GM19023 (cell line): Measurements from ENCODE around the gene RNF32.
A peak's percentile ranks its signal among the peaks of the same experiment; 100 is the strongest.

Experiments used
- ATAC-seq: cut with Tn5 transposase; IDR thresholded peaks from one replicate; pipeline ENCODE4 v1.9.1; 2021; ENCODE audit warnings: mild to moderate bottlenecking, moderate library complexity; ENCODE audit not compliant: unreplicated experiment

RNF32 gene

GRCh38 chr7:156640257-156640948 is at the start of gene RNF32:
RNF32 (plus strand) TSS chr7:156640774; CDS start chr7:156643878, 3,104 bp downstream.
- peak; percentile 83 for ATAC-seq

DNA sequence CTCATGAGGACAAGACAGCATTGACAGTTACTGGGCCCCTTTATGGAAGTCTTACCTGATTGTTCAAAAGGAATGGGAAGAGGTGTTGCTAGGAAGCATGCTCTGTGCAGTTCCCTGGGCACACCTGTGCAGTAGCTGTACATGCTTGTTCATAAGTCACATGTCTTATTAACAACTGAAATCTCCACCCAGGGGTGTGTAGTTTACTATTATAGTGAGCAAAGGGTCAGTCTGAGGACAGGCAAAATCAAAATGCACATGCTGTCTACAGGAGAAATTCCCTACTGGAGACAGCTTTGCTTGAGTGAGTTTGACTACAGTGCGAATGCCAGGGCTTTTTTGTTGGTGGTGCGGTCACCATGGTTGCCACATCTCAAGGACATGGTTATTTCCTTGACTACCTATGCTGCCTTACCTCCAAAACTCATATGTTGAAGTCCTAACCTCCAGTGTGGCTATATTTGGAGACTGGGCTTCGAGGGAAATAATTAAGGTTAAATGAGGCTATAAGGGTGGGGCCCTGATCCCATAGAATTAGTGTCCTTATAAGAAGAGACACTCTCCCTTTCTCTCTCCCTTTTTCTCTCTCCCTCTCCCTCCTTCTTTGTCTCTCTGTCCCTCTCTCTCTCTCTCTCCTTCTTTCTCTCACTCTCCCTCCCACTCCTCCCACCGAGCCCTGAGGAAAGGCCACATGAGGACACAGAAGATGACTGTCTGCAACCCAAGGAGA is 48.3 kb upstream of the RNF32 start:
- ATAC-seq: no peak

GRCh38 chr7:156594283-156595080 is 46.1 kb upstream of the RNF32 start:
- ATAC-seq: no peak

DNA sequence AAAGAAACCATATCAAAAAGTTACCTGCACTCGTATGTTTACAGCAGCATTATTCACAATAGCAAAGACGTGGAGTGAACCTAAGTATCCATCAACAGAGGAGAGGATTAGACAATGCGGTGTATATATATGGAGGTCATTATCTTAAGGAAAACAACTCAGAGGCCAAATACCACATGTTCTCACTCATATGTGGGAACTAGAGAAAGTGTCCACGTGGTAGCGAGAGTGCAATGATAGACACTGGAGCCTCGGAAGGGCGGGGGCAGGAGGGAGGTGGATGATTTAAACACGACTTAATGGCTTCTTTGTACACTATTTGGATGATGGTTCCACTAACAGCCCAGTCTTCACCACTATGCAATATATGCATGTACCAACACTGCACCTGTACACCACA is 40.1 kb upstream of the RNF32 start:
- ATAC-seq: no peak

DNA sequence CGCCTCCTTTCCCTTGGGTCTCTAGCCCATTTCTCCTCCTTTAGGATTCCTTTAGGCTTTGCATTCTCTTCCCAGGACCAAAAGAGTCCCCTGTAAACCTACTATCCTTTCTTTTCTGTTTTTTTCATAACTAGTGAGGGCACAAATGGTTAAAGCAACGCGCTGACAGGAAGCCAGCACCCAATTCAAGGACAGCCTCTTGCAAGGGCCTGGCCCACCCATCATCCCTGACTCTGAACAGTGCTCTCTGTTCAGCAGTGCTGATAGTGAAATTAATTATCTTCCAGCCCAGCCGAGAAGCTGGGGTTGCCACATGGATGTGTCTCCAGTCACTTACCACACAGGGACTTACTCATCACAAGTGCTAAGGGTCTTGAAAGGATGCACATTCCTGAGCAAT is 38.3 kb upstream of the RNF32 start:
- no peak for ATAC-seq

DNA sequence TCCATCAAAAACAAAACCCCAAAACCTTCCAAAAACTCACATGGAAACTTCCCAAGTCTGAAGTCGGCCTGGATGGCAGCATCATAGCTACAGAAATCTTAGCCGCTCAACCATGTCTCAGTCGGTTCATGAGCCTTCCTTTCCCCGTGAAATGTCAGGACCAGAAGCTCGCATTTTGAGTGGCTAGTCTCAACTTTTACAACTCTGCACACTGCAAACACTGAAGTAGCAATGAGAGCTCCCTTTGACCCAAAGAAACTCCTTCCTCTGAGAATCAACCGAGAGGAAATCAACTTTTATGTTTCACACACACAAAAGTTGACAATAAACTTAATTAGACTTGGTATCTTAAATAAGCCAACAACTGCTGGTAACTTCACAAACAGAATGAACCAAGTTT is 37.6 kb upstream of the RNF32 start:
- ATAC-seq: no peak

DNA sequence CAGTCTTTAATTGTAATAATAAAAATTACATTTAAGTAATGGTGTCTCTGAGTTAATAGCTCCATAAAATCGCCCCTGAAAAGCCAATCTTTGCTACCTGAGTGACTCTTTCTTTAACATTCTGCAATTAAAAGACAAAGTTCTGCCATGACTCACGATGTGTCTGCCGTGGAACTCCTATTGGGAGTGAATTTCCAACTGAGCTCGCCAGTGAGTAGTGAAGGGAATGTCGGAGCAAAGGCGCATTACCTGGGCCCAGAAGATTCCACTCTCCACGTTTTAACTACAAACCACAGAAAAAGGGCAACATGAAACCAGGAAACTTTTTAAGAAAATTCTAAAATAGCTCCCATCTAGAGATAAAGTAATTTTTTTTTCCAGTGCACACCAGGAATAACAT is 36.9 kb upstream of the RNF32 start:
- no peak for ATAC-seq

- no peak for ATAC-seq
Observed at GRCh38 chr7:156604311-156604710, 36.3 kb upstream of the RNF32 start.

DNA sequence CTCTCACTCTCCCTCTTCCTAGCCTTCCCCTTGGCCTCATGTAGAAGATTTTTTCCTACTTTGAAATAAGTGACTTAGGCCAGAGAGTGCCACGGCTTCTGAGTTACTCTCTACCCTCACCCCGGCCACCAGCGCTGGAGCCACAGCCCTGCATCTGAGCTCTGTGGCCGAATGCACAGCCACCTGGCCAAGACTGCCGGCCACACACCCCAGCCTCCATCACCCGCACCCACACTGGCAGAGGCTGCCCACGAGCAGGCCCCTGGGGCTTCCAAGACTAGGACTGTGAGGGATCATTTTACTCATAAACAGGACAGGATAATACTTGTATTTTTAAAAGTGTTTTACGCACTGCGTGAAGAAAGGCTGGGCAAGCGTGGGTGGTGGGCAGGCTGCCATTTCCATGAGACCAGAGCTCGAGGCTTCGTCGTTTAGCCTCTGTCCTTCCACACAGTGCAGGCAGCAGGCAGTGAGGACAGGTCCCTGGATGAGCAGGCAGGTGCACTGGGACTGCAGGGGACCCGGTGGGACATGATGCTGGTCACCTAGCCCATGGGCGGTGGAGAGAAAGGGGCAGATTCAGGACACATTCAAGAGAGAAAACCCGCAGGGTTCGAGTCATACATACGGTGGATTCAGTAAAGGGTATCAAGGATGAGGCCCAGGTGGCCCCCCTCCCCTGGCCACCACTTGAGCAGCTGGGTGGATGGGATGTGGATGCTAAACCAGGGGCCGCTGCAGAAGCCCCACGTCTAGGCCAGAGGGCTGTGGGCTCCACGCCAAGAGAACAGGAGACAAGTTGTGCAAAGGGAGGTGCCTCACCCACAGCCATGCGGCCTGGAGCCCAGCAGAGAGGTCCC is 35.5 kb upstream of the RNF32 start:
- ATAC-seq: no peak

DNA sequence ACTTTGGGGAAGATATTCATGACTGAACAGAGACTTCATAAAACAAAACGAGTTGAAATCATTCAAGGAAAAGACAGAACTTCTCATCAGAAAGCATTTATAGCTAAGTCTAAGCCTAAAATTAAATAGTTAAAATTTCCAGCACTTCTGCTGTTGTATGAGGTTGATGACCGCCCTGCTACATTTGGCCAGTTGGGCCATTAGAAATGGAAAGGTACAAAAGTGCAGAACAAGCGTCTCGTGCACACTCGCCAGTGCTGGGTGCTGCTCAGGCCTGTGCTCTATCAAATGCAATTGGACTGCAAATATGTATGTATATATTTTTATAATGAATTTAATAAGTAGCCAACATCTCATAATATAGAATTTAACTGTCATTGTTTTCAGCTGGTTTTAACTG is 34.4 kb upstream of the RNF32 start:
- no peak for ATAC-seq

DNA sequence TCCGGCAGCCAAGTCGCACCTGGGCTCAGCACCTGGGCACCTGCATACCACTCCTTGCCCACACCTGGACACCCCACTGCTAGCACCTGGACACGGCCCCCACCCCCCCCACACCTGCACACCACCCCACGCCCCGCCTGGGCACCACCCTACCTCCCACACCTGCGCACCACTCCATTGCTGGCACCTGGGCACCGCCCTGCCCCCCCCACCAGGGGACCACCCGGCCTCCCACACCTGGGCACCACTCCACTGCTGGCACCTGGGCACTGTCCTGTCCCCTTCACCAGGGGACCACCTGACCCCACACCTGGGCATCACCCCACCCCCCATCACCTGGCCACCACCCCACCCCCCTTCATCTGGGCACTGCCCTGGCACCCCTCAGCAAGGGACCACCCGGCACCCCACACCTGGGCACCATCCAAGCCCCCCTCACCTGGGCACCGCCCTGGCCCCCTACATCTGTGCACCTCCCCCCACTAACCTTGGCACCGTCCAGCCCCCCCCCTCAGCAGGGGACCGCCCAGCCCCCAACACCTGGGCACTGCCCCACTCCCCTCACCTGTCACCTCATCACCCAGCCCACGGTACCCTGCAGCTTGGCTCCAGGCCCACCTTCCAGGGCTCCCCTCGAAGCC is 33.8 kb upstream of the RNF32 start:
- ATAC-seq: no peak

- ATAC-seq: no peak
Observed at GRCh38 chr7:156607332-156608172, 33.0 kb upstream of the RNF32 start.

DNA sequence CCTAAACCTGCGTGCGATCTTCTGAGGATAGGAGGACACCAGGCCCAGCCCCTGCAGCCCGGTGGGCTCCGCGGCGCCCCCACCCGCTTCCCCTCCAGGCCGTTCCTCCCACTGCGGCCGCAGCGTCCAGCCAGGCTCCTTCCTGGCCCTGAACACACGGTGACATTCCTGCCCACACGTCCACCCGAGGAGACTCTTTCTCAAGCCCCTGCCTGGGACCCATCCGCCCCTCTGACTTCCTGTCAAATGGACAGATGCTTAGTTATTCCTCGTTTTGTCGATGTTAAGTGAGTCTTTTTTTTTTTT is 32.4 kb upstream of the RNF32 start:
- ATAC-seq: no peak

DNA sequence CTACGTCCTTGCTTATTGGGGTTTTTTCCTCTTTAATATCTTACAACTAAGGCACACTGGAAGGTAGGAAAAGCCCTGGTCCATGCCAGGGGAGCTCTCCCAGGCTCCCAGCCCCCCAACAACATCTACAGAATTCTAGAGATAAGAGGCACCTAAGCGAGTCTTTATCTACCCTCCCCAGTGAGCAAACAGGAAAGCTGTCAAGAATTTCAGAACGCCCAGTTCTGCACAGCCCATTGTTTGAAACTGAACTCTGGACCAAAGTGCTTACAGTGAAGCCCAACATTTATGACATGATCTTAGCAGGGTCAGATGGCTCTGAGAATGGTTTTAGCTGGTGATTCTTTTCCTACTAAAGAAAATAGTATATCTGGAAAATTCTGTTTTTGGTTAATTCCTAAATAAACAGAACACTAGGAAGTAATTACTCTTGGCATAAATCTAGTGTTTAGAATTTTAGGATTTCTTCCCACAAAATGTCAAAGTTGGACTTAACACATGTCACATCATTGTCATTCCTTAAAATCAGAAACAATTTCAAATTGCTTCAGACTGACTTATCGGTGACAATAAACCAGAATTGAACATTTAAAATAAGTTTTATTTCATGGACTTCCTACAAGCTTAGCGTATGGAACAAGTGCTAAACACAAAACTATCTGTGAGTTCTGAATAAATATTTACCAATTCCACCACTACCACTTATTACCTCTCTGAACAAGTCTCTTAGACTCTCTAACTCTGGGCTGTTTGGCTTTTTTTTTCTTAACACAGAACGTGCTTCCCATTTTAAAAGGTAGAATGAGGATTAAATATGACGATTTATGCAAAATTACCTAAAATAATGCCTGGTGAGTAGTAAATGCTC is 31.3 kb upstream of the RNF32 start:
- ATAC-seq: no peak

GRCh38 chr7:156610130-156610529 is 30.4 kb upstream of the RNF32 start:
- no peak for ATAC-seq

DNA sequence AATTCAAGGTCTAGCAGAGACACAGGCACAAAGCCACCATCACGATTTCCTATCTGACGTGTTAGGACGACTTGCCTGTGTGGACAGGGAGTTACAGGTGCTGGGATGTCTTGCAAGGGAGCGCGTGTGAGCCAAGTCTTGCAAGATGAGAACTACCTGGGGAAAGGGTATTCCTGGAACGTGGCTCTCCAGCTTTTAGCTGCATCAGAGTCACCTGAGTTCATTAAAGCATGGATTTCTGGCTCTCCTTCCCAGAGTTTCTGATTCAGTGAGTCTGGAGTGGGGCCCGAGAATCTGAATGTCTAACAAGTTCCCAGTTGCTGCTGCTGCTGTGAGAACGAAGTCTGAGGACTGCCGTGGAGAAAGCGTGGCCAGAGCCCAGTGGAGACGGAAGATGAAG is 30.0 kb upstream of the RNF32 start:
- no peak for ATAC-seq

DNA sequence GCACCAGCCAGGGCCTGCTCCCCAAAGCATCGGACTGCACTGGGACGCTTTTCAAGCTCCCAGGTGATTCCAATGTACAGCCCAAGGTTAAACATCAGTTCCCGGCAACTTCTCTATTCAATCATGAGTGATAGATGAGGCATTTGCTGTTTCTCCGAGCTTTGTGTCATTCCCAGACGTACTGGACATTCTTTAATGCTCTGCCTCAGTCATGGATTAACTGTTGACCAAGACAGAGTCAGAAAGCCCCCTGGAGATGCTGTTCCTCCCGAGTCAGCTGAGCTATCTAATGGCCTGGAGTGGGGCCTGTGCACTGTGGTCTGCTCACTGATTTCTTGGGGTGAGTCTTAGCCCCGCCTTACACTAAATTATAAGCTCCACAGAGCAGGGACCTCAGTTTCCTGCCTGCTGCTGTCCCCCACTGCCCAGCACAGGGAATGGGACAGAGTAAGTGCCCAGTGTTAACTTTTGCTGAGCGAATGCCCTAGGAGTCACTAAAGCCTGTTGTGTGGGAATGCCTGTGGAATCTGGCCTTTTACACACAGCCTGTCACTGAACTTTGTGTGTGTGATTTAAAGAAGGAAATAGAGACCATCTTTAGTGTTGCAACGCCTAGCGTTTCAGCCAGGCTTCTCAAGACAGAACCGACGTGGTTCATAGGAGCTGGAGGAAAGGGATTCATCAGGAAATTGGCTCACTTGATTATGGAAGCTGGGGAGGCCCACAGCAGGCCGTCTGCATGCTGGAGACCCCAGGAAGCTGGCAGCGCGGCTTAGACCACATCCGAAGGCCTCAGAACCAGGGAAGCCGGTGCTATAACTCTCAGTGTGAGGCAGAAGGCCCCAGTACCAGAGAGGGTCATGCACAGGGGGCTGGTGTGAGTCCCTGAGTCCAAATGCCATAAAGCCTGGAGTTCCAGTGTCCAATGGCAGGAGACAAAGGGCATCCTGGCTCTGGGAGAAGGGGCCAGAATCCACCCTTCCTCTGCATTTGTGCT is 29.3 kb upstream of the RNF32 start:
- ATAC-seq: no peak

DNA sequence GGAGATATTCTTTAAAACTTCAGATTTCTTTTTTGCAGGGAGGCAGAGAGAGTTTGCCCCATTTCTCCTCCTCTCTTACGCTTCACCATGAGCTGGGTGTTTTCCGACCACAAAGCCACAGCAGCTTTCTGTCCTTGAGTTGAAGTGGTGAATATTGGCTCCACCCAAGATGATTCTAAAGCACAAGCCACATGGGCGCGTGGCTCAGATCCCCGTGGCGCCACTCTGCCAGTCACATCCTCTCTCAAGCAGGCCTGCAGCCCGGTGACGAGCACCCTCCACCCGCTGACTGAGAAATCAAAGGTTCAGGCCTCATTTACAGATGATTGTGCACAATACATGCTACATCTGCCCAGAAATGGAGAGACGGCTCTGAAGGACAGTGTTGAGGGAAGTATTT is 27.6 kb upstream of the RNF32 start:
- peak; percentile 47 for ATAC-seq
